Measurements from ENCODE around the gene RFLNA. TPM values are rescaled to one million over a fixed set of nuclear protein-coding genes. Genes with fewer than 3 reads are reported as not detected.

The RFLNA gene
- total RNA-seq, 4 donors from 2014 or later = 3.9 to 13.7 TPM; not detected in 2

GRCh38 chr12:124350491-124350890 is 55.6 kb downstream of the RFLNA start:
- Histone ChIP-seq H3K36me3 (no peaks in the 10 kb centered on the region), H3K27ac (no peak overlapping the region), H3K9me3 (no peaks in the 10 kb centered on the region), H3K4me1 (no peaks in the 10 kb centered on the region), H3K4me3 (no peak overlapping the region), H3K27me3 (no peaks in the 10 kb centered on the region)
- intact Hi-C loops (cut with DNase I; ENCODE audit: low total_unique reads) = no loop called here
- TF ChIP-seq CTCF (IDR thresholded peaks at IDR 0.05) (no peak), POLR2A (IDR thresholded peaks at IDR 0.05) (no peak)
- DNase-seq = no peak

- H3K27ac ChIP-seq = no peak overlapping the region
- no peak for TF ChIP-seq POLR2A (IDR thresholded peaks at IDR 0.05)
- TF ChIP-seq CTCF (IDR thresholded peaks at IDR 0.05) = no peak
- H3K9me3 ChIP-seq = no peaks in the 10 kb centered on the region
- no peak for DNase-seq
- no peaks in the 10 kb centered on the region for H3K27me3 ChIP-seq
- intact Hi-C loops (cut with DNase I; ENCODE audit: low total_unique reads) = no loop called here
- no peaks in the 10 kb centered on the region for H3K36me3 ChIP-seq
- H3K4me1 ChIP-seq = no peaks in the 10 kb centered on the region
- H3K4me3 ChIP-seq = no peak overlapping the region
Measured at GRCh38 chr12:124351422-124351821, 56.5 kb downstream of the RFLNA start.

- intact Hi-C loops (cut with DNase I; ENCODE audit: low total_unique reads) = no loop called here
- TF ChIP-seq POLR2A (IDR thresholded peaks at IDR 0.05) (no peak), CTCF (IDR thresholded peaks at IDR 0.05) (no peak)
- no peak for DNase-seq
- Histone ChIP-seq H3K36me3 (no peaks in the 10 kb centered on the region), H3K27me3 (no peaks in the 10 kb centered on the region), H3K9me3 (no peaks in the 10 kb centered on the region), H3K27ac (no peak overlapping the region), H3K4me1 (no peaks in the 10 kb centered on the region), H3K4me3 (no peak overlapping the region)
Measured at GRCh38 chr12:124352257-124352656, 57.4 kb downstream of the RFLNA start.

- Histone ChIP-seq H3K27ac (no peak overlapping the region), H3K9me3 (no peaks in the 10 kb centered on the region), H3K27me3 (no peaks in the 10 kb centered on the region), H3K4me1 (no peaks in the 10 kb centered on the region), H3K36me3 (no peaks in the 10 kb centered on the region), H3K4me3 (no peak overlapping the region)
- DNase-seq = peak in 1 of 2 donors; percentile 59
- intact Hi-C loops (cut with DNase I; ENCODE audit: low total_unique reads) = no loop called here
- TF ChIP-seq POLR2A (IDR thresholded peaks at IDR 0.05) (no peak), CTCF (IDR thresholded peaks at IDR 0.05) (no peak)
Measured at GRCh38 chr12:124352839-124353238, 57.9 kb downstream of the RFLNA start.

GRCh38 chr12:124354400-124354799 is 59.5 kb downstream of the RFLNA start:
- DNase-seq = no peak
- TF ChIP-seq CTCF (IDR thresholded peaks at IDR 0.05) = no peak
- TF ChIP-seq POLR2A (IDR thresholded peaks at IDR 0.05) = no peak
- H3K27ac ChIP-seq = peak overlapping the region in 1 of 2 donors; percentile 28
- no peaks in the 10 kb centered on the region for H3K36me3 ChIP-seq
- peaks cover 0 to 8% of the 10 kb centered on the region in 2 donors for H3K4me1 ChIP-seq
- H3K9me3 ChIP-seq = no peaks in the 10 kb centered on the region
- intact Hi-C loops (cut with DNase I; ENCODE audit: low total_unique reads) = no loop called here
- H3K4me3 ChIP-seq = no peak overlapping the region
- no peaks in the 10 kb centered on the region for H3K27me3 ChIP-seq

All from uterus (tissue), 4 donors.